A549 treated with Hydrocortisone at 1 μM for 4 hours (cell line): ENCODE measurements around the gene ARFGEF3. TPM values are rescaled to one million over a fixed set of nuclear protein-coding genes. Genes with fewer than 3 reads are reported as not detected.

Source experiments
- total RNA-seq: library from RNA; stranded (reverse); fragments of 200-300 nt; extraction: Qiagen RNA extraction; gene quantifications from 5 replicates; pipeline ENCODE4 v1.2.3, GENCODE V29; 2022

ARFGEF3 gene
- total RNA-seq = 0.44 to 0.66 TPM (median 0.51 TPM) in 5 replicates

DNA sequence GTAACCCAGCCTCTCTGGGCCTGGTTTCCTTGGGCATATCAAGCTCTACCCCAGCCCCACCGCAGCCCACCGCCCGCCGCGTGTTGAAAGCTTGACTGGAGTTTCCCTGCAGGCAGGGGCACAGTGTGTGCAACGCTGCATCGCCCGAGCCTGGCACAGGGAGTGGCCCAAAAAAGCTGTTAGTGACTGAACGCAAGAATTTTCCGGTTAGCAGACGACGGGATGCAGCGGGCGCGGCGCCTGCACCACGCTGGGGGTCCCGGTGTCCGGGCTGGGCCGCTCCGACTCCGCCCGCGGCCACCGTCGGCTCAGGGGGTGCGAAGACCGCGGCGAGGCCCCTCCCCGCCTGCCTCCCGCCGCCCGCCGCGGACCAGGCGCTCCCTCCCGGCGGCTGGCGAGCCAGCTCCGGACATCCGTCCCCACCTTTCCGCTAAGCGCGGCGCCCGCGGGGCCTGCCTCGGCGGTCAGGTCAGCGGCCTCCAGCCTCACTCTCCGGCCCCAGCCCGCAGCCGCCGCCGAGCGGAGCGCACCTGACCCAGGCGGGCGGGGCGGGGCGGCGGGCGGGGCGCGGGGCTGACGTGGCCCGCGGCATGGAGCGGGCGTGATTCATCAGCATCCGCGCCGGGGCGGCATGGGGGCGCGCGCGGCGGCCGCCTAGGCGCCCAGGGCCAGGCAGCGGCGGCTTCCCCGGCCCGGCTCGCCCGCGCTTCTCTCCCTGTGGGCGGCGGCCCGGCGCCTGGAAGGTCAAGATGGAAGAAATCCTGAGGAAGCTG is at the start of gene ARFGEF3:
ARFGEF3 (plus strand) TSS at position 602 of the 773 bp plus-strand sequence; CDS start at position 750, 148 bp downstream.

DNA sequence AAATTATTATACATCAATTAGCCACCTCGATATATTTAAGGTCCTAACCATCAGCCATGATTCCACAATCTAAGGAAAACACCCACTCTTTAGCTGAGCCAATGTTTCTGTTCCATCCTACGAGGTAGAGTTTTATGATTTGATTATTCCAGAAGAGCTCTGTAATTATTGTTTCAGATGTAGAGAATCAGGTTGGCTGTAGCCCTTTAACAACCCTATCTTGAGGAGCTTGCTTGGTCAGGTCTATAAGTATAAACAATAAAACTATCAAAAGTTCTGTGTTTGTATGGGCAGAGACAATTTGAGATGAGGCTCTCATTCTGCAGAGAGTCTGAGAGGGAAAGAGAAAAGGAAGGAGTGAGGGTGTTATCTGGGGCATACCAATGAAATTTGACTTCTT is 56.7 kb downstream of the ARFGEF3 start, which contains the start of gene PBOV1:
PBOV1 (minus strand) TSS at position 43 of the 400 bp plus-strand sequence. CDS start 96 bp downstream, outside the sequence.

DNA sequence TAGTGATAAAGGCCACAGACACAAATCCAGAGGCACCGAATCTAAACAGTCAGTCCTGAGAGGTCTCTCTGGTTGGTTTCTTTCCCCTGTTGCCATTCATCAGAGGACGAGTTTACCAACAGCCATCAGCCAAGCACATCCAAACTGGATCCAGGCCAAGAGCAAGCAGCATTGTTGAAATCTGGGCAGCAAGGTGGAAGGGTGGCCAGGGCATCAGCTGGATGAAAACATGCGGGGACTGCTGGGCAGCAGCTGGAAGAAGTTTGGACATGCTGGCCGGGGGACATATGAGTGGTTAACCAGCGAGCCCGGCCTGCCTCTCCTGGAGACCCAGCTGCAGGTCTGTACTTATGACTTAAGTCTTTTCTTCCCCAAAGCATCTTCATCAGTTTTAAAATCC is 216.1 kb downstream of the ARFGEF3 start, which contains the start of gene SMIM28:
SMIM28 (plus strand) TSS at position 62 of the 400 bp plus-strand sequence; CDS start at position 230, 168 bp downstream.

Other genes with a start within 250 kb of the ARFGEF3 start
- gene PERP, start 54.5 kb upstream of the ARFGEF3 start, total RNA-seq = 72.2 to 78.3 TPM (median 77.8 TPM) in 5 replicates
- gene PBOV1, start 56.6 kb downstream of the ARFGEF3 start, total RNA-seq = not detected in 5 replicates
- gene SMIM28, start 216.0 kb downstream of the ARFGEF3 start, total RNA-seq = not detected in 5 replicates
- 15.6 to 37.0 TPM (median 33.3 TPM) in 5 replicates for gene HEBP2, start 242.3 kb downstream of the ARFGEF3 start, total RNA-seq